Breast epithelium (tissue), 3 donors: ENCODE results near the gene HAGH.

Source experiments
- CTCF ChIP-seq, 3 donors: fragments of 450-650 bp; IDR thresholded peaks; one replicate each; pipeline ENCODE4 v1.5.1; 2016 to 2017; ENCODE audit warnings: antibody characterized with exemption in 3 of 3, mild to moderate bottlenecking in 3 of 3, moderate library complexity in 3 of 3
- POLR2A ChIP-seq: fragments of 450-650 bp; IDR thresholded peaks from one replicate; pipeline ENCODE4 v1.6.1; 2016; ENCODE audit warnings: antibody characterized with exemption, mild to moderate bottlenecking, moderate library complexity
- POLR2AphosphoS5 ChIP-seq, 3 donors: sonication (generic); formaldehyde crosslinking; IDR thresholded peaks; one replicate each; pipeline ENCODE4 v1.6.1; 2017; ENCODE audit warnings: antibody characterized with exemption in 3 of 3

- TF ChIP-seq CTCF (IDR thresholded peaks at IDR 0.05) (no peak), POLR2A (no peak), POLR2AphosphoS5 (IDR thresholded peaks at IDR 0.05) (no peak)
Measured at GRCh38 chr16:1760911-1761310, 65.7 kb downstream of the HAGH start.
